Parathyroid adenoma (tissue), 2 donors: ENCODE data around the gene MS4A15.
"Not testable (repeated sequence)": the region's sequence is repeated elsewhere in the genome, so short reads cannot be mapped to it uniquely, and the experiment has no call there.

Experiments
- H2AFZ ChIP-seq: fragments of 300-600 bp; sonication (generic); one replicate; pipeline ENCODE4 v1.7.0; 2017; ENCODE audit warnings: antibody characterized with exemption, mild to moderate bottlenecking
- H3K27ac ChIP-seq: fragments of 300-600 bp; sonication (generic); one replicate; pipeline ENCODE4 v1.7.0; 2017
- H3K27me3 ChIP-seq: fragments of 300-600 bp; sonication (generic); one replicate; pipeline ENCODE4 v1.7.0; 2017; ENCODE audit warnings: low read length; ENCODE audit not compliant: control insufficient read depth, insufficient read depth
- H3K36me3 ChIP-seq: fragments of 300-600 bp; sonication (generic); one replicate; pipeline ENCODE4 v1.7.0; 2017; ENCODE audit warnings: low read length; ENCODE audit not compliant: control insufficient read depth, insufficient read depth
- H3K4me1 ChIP-seq: fragments of 300-600 bp; sonication (generic); one replicate; pipeline ENCODE4 v1.7.0; 2017; ENCODE audit warnings: control low read depth
- H3K4me2 ChIP-seq: fragments of 300-600 bp; sonication (generic); one replicate; pipeline ENCODE4 v1.7.0; 2017; ENCODE audit warnings: low read length
- H3K4me3 ChIP-seq: fragments of 300-600 bp; sonication (generic); one replicate; pipeline ENCODE4 v1.7.0; 2017; ENCODE audit warnings: low read depth, low read length
- H3K79me2 ChIP-seq: fragments of 300-600 bp; sonication (generic); one replicate; pipeline ENCODE4 v1.7.0; 2017; ENCODE audit warnings: control low read depth
- H3K9ac ChIP-seq: fragments of 300-600 bp; sonication (generic); one replicate; pipeline ENCODE4 v1.7.0; 2017; ENCODE audit warnings: mild to moderate bottlenecking
- H3K9me3 ChIP-seq: fragments of 300-600 bp; sonication (generic); one replicate; pipeline ENCODE4 v1.7.0; 2017; ENCODE audit warnings: low read length; ENCODE audit not compliant: control insufficient read depth
- TF ChIP-seq, protein P1 (sequence below): fragments of 300-600 bp; sonication (generic); IDR thresholded peaks from one replicate; pipeline ENCODE4 v1.7.0; 2017; ENCODE audit warnings: antibody characterized with exemption, mild to moderate bottlenecking
- donor health status: primary hyperparathyroidism.

Gene MS4A15

DNA sequence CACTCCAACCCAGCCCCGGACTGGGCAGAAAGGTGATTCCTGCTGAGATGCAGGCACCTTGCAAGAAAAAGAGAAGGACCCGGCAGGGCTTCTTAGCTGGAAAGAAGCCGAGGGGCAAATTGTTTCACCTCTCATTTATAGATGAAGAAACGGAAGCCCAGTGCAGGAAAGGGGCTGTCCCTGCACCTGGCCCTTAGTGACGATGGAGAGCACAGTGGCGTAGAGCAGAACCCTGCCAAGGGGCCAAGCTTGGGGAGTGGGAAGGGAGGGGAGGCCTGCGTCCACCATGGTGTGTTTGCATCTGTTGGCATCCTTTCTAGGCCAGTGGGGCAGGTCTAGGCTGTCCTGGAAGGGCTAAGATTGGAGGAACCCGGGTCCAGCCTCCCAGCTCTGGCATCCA, 7.8 kb upstream of the MS4A15 start:
- Histone ChIP-seq H3K27me3 (no peaks in the 10 kb centered on the region), H3K4me1 (peaks cover 3% of the 10 kb centered on the region), H3K9me3 (no peaks in the 10 kb centered on the region), H3K4me2 (no peak overlapping the region), H3K36me3 (no peaks in the 10 kb centered on the region), H3K9ac (no peak overlapping the region), H2AFZ (no peak overlapping the region), H3K4me3 (no peak overlapping the region), H3K27ac (no peak overlapping the region), H3K79me2 (no peaks in the 10 kb centered on the region)
- TF ChIP-seq, protein P1, sequence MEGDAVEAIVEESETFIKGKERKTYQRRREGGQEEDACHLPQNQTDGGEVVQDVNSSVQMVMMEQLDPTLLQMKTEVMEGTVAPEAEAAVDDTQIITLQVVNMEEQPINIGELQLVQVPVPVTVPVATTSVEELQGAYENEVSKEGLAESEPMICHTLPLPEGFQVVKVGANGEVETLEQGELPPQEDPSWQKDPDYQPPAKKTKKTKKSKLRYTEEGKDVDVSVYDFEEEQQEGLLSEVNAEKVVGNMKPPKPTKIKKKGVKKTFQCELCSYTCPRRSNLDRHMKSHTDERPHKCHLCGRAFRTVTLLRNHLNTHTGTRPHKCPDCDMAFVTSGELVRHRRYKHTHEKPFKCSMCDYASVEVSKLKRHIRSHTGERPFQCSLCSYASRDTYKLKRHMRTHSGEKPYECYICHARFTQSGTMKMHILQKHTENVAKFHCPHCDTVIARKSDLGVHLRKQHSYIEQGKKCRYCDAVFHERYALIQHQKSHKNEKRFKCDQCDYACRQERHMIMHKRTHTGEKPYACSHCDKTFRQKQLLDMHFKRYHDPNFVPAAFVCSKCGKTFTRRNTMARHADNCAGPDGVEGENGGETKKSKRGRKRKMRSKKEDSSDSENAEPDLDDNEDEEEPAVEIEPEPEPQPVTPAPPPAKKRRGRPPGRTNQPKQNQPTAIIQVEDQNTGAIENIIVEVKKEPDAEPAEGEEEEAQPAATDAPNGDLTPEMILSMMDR = no peak

DNA sequence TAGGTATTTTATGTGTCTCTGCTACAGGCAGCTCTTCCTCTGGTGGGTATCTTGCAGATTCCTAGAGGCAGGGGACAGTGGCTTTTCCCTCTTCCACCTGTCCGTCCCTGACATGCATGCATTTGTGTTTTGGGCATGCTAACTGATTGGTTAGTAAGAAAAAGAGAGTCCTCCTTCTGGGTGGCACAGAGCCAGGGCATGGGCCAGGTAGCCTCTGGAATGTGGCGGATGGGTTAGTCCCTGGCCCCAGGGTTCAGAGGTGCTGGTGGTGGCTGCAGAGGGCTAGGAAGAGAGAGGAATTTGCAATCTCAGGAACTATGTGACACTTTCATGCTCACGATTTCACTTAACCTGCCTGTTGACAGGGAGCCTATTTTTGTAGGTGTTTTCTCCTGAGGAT, 5.8 kb upstream of the MS4A15 start:
- no peak overlapping the region for H3K4me2 ChIP-seq
- H3K4me3 ChIP-seq = no peak overlapping the region
- no peaks in the 10 kb centered on the region for H3K27me3 ChIP-seq
- no peaks in the 10 kb centered on the region for H3K79me2 ChIP-seq
- TF ChIP-seq, protein P1 = no peak
- no peak overlapping the region for H3K27ac ChIP-seq
- no peaks in the 10 kb centered on the region for H3K36me3 ChIP-seq
- H3K9ac ChIP-seq = no peak overlapping the region
- no peaks in the 10 kb centered on the region for H3K9me3 ChIP-seq
- H3K4me1 ChIP-seq = peaks cover 3% of the 10 kb centered on the region
- no peak overlapping the region for H2AFZ ChIP-seq

DNA sequence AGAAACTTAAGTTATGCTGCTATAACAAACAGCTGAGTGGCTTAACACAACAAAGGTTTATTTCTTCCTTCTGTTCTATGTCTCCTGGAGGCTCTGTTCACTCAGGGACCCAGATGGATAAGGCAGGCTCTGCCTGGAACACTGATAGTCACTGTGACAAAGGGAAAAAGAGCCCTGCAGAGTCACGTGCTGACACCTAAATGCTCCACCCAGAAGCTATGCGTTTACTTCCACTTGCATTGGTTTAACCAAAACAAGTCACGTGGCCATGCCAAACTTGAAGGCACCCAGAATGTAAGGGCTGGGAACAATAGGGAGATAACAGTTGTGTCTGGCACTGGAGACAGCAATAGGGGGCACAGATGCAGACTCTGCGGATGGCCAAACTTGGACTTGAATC, 3.4 kb upstream of the MS4A15 start:
- Histone ChIP-seq H3K27me3 (no peaks in the 10 kb centered on the region), H3K9ac (no peak overlapping the region), H3K27ac (no peak overlapping the region), H3K4me1 (peaks cover 3% of the 10 kb centered on the region), H3K4me3 (no peak overlapping the region), H2AFZ (no peak overlapping the region), H3K4me2 (no peak overlapping the region), H3K9me3 (no peaks in the 10 kb centered on the region), H3K36me3 (no peaks in the 10 kb centered on the region), H3K79me2 (no peaks in the 10 kb centered on the region)
- TF ChIP-seq, protein P1 = no peak

DNA sequence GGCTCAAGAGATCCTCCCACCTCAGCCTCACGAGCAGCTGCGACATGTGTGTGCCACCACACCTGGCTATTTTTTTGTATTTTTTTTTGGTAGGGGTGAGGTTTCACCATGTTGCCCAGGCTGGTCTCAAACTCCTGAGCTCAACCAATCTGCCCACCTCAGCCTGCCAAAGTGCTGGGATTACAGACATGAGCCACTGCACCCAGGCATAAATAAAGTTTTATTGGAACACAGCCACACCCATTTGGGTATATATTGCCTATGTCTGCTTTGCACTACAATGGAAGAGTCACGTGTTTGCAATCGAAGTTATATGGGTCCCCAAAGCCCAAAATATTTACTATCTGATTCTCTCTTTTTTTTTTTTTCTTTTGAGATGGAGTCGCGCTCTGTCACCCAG, 1.8 kb upstream of the MS4A15 start:
- Histone ChIP-seq H3K4me2 (no peak overlapping the region), H3K4me1 (peaks cover 3% of the 10 kb centered on the region), H3K27me3 (no peaks in the 10 kb centered on the region), H3K4me3 (no peak overlapping the region), H3K9ac (no peak overlapping the region), H3K36me3 (no peaks in the 10 kb centered on the region), H3K9me3 (no peaks in the 10 kb centered on the region), H3K27ac (no peak overlapping the region), H3K79me2 (no peaks in the 10 kb centered on the region), H2AFZ (no peak overlapping the region)
- TF ChIP-seq, protein P1 = no peak

DNA sequence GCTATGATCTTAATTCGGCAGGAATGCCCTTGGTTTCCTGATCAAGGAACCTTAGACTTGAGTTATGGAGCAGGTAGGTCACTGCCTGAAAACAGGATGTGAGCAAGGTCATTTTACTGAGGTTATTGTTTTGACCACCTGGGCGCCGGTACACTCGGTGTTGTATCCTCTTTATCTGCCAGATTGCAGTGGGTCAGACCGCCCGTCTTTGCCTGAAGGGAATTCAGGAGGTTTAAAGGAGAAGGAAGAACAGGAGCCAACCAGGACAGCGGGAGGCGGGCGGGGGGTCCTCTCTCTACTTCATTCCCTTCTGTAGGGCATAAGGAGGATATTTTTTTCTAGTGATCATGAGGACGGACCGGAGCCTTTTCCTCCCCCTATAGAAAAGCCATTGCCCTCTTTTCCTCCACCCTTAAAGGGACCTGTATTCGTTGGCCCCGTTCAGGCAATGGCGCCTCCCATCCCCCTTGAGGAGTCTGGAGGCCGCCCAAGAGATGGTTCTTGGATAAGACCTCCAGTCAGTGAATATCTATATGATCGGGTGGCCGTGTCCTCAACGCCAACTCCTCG, 649 bp downstream of the MS4A15 start:
- Histone ChIP-seq H3K4me3 (no peak overlapping the region), H3K4me2 (no peak overlapping the region), H3K9ac (no peak overlapping the region), H3K27me3 (no peaks in the 10 kb centered on the region), H3K27ac (no peak overlapping the region), H2AFZ (no peak overlapping the region), H3K36me3 (no peaks in the 10 kb centered on the region), H3K4me1 (no peaks in the 10 kb centered on the region), H3K9me3 (no peaks in the 10 kb centered on the region), H3K79me2 (no peaks in the 10 kb centered on the region)
- TF ChIP-seq, protein P1 = no peak

DNA sequence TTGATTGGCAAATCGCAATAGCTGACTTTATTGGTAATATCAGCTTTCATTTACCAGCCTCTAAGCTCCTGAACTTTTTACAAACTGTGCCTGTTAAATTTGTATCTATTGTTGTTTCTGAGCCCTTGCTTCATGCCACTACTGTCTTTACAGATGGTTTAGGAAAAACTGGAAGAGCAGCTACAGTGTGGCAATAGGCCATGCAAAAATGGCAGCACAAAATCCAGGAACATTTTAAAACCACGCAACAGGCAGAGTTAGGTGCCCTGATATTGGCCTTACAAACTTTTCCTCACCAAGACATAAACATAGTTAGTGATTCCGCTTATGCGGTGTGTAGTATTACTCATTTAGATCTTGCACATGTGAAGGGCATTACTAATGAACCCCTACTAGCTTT, 2.0 kb downstream of the MS4A15 start:
- not testable (repeated sequence) for H3K27me3 ChIP-seq, H3K4me3 ChIP-seq, H3K9ac ChIP-seq, H3K36me3 ChIP-seq, H3K79me2 ChIP-seq, H3K27ac ChIP-seq, H3K4me2 ChIP-seq, H3K4me1 ChIP-seq, H3K9me3 ChIP-seq, H2AFZ ChIP-seq

DNA sequence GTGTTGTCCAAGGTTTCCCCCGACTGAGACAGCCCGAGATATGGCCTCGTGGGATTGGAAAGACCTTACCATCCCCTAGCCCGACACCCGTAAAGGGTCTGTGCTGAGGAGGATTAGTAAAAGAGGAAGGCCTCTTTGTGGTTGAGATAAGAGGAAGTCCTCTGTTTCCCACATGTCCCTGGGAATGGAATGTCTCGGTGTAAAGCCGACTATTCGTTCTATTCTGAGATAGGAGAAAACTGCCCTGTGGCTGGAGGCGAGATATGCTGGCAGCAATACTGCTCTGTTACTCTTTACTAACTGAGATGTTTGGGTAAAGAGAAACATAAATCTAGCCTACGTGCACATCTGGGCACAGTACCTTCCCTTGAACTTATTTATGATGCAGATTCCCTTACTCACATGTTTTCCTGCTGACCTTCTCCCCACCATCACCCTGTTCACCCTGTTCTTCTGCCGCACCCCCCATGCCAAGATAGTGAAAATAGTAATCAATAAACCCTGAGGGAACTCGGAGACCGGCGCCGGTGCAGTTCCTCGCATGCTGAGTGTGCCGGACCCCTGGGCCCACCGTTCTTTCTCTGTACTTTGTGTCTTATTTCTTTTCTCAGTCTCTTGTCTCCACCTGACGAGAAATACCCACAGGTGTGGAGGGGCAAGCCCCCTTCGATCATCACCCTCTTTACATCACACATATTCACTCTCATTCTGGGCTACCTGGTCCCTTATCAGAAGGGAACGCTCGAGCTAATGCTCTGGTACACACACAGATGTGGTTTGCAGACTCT, 3.0 kb downstream of the MS4A15 start:
- not testable (repeated sequence) for H3K4me2 ChIP-seq, H3K4me1 ChIP-seq, H3K9ac ChIP-seq, H3K36me3 ChIP-seq, H3K27me3 ChIP-seq, H2AFZ ChIP-seq, H3K79me2 ChIP-seq, H3K9me3 ChIP-seq, H3K27ac ChIP-seq, H3K4me3 ChIP-seq
